ENCODE results near the gene SSBP2.

DNA sequence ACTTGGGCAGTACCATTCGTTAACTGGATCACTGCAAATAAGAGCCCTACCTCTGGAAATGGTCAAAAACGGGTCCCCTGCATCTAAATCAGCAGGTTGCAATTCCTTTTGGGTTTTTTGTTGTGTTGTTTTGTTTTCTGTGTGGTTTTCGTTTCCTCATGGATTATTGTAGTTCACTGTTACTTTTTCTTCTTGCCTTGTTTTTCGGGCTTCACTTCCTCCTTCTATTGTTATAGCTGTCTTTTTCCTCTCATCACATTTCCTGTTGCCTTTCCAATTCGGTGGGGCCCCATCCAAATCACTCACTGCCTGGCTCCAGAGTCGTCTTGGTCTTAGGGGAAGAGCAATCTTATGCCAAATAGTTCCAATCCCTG lies 8.7 kb upstream of the SSBP2 start:
- TF ChIP-seq, protein P1, sequence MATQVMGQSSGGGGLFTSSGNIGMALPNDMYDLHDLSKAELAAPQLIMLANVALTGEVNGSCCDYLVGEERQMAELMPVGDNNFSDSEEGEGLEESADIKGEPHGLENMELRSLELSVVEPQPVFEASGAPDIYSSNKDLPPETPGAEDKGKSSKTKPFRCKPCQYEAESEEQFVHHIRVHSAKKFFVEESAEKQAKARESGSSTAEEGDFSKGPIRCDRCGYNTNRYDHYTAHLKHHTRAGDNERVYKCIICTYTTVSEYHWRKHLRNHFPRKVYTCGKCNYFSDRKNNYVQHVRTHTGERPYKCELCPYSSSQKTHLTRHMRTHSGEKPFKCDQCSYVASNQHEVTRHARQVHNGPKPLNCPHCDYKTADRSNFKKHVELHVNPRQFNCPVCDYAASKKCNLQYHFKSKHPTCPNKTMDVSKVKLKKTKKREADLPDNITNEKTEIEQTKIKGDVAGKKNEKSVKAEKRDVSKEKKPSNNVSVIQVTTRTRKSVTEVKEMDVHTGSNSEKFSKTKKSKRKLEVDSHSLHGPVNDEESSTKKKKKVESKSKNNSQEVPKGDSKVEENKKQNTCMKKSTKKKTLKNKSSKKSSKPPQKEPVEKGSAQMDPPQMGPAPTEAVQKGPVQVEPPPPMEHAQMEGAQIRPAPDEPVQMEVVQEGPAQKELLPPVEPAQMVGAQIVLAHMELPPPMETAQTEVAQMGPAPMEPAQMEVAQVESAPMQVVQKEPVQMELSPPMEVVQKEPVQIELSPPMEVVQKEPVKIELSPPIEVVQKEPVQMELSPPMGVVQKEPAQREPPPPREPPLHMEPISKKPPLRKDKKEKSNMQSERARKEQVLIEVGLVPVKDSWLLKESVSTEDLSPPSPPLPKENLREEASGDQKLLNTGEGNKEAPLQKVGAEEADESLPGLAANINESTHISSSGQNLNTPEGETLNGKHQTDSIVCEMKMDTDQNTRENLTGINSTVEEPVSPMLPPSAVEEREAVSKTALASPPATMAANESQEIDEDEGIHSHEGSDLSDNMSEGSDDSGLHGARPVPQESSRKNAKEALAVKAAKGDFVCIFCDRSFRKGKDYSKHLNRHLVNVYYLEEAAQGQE (IDR thresholded peaks at IDR 0.05; ENCODE audit: insufficient read depth in 1 of 2, low read depth in 2 of 2, low read length in 2 of 2), result no peak
- no peak for TF ChIP-seq POLR2AphosphoS5 (IDR thresholded peaks at IDR 0.05; ENCODE audit: low read depth, low read length)
- TF ChIP-seq SIN3A (IDR thresholded peaks at IDR 0.05; ENCODE audit: borderline replicate concordance, insufficient read depth, low read length), result no peak

All from PFSK-1 (cell line).